ENCODE results near the gene ADAMTS10.
A peak's percentile ranks its signal among the peaks of the same experiment; 100 is the strongest.

ADAMTS10 gene

DNA sequence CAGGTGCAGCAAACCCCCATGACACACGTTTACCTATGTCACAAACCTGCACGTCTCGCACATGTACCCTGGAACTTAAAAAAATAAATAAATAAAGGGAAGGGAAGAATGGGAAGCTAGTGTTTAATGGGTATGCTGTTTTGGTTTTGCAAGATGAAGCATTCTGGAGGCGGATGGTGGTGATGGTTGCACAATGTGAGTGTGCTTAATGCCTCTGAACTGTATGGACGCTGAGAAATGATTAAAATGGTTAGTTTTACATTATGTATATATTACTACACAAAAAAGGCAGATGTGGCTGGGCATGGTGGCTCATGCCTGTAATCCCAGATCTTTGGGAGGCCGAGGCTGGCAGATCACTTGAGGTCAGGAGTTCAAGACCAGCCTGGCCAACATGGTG lies 37.7 kb upstream of the ADAMTS10 start:
- no peak overlapping the region for H3K4me3 ChIP-seq (ENCODE audit: low read depth, low read length)
- no peak for DNase-seq
- no peak overlapping the region for H3K27ac ChIP-seq
- TF ChIP-seq, protein P1, sequence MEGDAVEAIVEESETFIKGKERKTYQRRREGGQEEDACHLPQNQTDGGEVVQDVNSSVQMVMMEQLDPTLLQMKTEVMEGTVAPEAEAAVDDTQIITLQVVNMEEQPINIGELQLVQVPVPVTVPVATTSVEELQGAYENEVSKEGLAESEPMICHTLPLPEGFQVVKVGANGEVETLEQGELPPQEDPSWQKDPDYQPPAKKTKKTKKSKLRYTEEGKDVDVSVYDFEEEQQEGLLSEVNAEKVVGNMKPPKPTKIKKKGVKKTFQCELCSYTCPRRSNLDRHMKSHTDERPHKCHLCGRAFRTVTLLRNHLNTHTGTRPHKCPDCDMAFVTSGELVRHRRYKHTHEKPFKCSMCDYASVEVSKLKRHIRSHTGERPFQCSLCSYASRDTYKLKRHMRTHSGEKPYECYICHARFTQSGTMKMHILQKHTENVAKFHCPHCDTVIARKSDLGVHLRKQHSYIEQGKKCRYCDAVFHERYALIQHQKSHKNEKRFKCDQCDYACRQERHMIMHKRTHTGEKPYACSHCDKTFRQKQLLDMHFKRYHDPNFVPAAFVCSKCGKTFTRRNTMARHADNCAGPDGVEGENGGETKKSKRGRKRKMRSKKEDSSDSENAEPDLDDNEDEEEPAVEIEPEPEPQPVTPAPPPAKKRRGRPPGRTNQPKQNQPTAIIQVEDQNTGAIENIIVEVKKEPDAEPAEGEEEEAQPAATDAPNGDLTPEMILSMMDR (IDR thresholded peaks at IDR 0.05; ENCODE audit: low read depth, low read length) = no peak
- peaks cover 69% of the 10 kb centered on the region for H3K27me3 ChIP-seq (ENCODE audit: insufficient read depth, low read depth, severe bottlenecking)
- H3K36me3 ChIP-seq = no peaks in the 10 kb centered on the region
- no peaks in the 10 kb centered on the region for H3K9me3 ChIP-seq (ENCODE audit: severe bottlenecking)

- Histone ChIP-seq H3K27me3 (ENCODE audit: insufficient read depth, low read depth, severe bottlenecking) (peaks cover 39% of the 10 kb centered on the region), H3K9me3 (ENCODE audit: severe bottlenecking) (peaks cover 7% of the 10 kb centered on the region), H3K36me3 (no peaks in the 10 kb centered on the region), H3K27ac (no peak overlapping the region), H3K4me3 (ENCODE audit: low read depth, low read length) (no peak overlapping the region)
- TF ChIP-seq, protein P1 (IDR thresholded peaks at IDR 0.05; ENCODE audit: low read depth, low read length) = no peak
- no peak for DNase-seq
Measured at GRCh38 chr19:8643860-8644653, 33.5 kb upstream of the ADAMTS10 start.

DNA sequence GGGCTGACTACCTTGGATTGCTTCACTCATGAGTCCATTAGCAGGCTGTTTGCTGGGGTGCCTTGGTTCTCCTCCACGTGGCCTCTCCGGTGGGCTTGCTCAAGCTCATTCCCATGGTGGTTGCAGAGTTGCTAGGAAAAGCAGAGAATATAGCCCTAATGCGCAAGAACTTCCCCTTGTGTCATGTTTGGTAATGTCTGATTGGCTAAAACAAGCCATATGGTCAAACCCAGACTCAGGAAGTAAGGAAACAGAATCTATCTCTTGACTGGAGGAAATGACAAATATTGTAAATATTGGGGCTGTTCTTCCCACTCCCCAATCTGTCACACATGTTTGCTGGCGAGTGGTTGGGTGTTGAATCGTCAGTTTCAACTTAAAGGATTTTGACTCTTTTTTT lies 32.0 kb upstream of the ADAMTS10 start:
- H3K27ac ChIP-seq = no peak overlapping the region
- DNase-seq = no peak
- TF ChIP-seq, protein P1 (IDR thresholded peaks at IDR 0.05; ENCODE audit: low read depth, low read length) = no peak
- H3K4me3 ChIP-seq (ENCODE audit: low read depth, low read length) = no peak overlapping the region
- no peaks in the 10 kb centered on the region for H3K36me3 ChIP-seq
- H3K9me3 ChIP-seq (ENCODE audit: severe bottlenecking) = peaks cover 7% of the 10 kb centered on the region
- peaks cover 43% of the 10 kb centered on the region for H3K27me3 ChIP-seq (ENCODE audit: insufficient read depth, low read depth, severe bottlenecking)

DNA sequence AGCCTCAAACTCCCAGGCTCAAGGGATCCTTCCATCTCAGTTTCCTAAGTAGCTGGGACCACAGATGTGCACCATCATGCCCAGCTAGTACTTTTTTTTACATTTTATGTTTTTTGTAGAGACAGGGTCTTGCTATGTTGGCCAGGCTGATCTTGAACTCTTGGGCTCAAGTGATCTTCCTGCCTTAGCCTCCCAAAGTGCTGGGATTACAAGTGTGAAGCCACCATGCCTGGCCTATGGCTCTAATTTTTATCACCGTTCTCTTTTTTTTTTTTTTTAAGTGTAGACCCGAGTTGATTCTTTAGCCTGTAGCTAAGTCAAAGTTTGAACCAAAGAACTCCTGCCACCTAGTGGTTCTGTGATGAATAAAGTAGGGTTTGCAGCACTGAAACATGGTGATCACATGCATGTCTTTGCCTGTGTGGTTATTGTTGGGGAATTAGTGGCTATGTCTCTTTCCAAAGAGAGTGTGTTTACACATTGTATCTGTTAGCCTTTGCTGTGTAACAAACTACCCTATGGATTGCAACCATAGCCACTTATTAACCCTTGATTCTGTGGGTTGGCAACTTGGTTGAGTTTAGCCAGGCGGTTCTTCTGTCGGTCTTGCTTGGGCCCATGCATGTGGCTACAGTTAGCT lies 31.5 kb upstream of the ADAMTS10 start:
- H3K27ac ChIP-seq = no peak overlapping the region
- peaks cover 7% of the 10 kb centered on the region for H3K9me3 ChIP-seq (ENCODE audit: severe bottlenecking)
- peaks cover 42% of the 10 kb centered on the region for H3K27me3 ChIP-seq (ENCODE audit: insufficient read depth, low read depth, severe bottlenecking)
- H3K36me3 ChIP-seq = no peaks in the 10 kb centered on the region
- DNase-seq = no peak
- no peak overlapping the region for H3K4me3 ChIP-seq (ENCODE audit: low read depth, low read length)
- TF ChIP-seq, protein P1 (IDR thresholded peaks at IDR 0.05; ENCODE audit: low read depth, low read length) = peak; percentile 64

- Histone ChIP-seq H3K27me3 (ENCODE audit: insufficient read depth, low read depth, severe bottlenecking) (peaks cover 41% of the 10 kb centered on the region), H3K4me3 (ENCODE audit: low read depth, low read length) (no peak overlapping the region), H3K27ac (no peak overlapping the region), H3K9me3 (ENCODE audit: severe bottlenecking) (peaks cover 7% of the 10 kb centered on the region), H3K36me3 (no peaks in the 10 kb centered on the region)
- no peak for DNase-seq
- TF ChIP-seq, protein P1 (IDR thresholded peaks at IDR 0.05; ENCODE audit: low read depth, low read length) = no peak
Measured at GRCh38 chr19:8641221-8641907, 30.8 kb upstream of the ADAMTS10 start.
